ENCODE data around the gene TMEM163.
A peak's percentile ranks its signal among the peaks of the same experiment; 100 is the strongest.
"Not testable (repeated sequence)": the region's sequence is repeated elsewhere in the genome, so short reads cannot be mapped to it uniquely, and the experiment has no call there.

TMEM163 gene

DNA sequence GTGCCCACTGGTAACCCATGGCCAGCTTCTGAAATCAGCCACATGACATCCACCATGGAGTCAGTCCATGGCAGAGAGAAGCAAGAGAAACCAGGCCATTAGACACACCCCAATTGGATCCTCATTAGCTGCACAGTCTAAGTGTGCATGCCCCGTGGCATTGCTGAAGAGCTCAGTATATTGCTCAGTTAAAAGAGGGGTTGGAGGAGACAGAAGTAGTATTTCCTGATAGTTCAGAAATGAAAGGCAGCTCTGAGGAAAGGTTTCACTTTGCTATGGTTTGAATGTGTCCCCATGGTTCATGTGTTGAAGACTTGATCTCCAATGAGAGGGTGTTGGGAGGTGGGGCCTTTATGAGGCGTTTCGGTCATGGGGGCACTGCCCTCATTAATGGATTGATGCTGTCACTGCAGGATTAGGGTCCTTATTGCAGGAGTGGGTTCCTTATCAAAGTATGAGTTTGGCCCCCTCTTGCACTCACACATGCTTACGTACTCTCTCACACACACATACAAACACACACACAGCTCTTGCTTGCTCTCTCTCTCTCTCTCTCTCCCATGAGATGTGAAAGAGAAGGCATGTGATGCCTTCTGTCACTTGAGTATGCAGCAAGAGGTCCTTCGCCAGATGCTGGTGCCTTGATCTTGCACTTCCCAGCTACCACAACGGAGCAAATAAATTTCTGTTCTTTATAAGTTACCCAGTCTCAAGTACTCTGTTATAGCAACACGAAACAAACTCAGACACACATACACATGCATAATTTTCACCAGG lies 58.0 kb downstream of the TMEM163 start:
- DNase-seq, result no peak

- no peak for DNase-seq
Observed at GRCh38 chr2:134659724-134660123, 59.1 kb downstream of the TMEM163 start.

- no peak for DNase-seq
Observed at GRCh38 chr2:134657650-134658250, 61.0 kb downstream of the TMEM163 start.

GRCh38 chr2:134656391-134656790 lies 62.4 kb downstream of the TMEM163 start:
- not testable (repeated sequence) for DNase-seq

GRCh38 chr2:134648586-134648985 lies 70.2 kb downstream of the TMEM163 start:
- DNase-seq, result no peak

GRCh38 chr2:134647607-134648256 lies 71.1 kb downstream of the TMEM163 start:
- DNase-seq, result no peak

- no peak for DNase-seq
Observed at GRCh38 chr2:134642938-134643337, 75.9 kb downstream of the TMEM163 start.

DNA sequence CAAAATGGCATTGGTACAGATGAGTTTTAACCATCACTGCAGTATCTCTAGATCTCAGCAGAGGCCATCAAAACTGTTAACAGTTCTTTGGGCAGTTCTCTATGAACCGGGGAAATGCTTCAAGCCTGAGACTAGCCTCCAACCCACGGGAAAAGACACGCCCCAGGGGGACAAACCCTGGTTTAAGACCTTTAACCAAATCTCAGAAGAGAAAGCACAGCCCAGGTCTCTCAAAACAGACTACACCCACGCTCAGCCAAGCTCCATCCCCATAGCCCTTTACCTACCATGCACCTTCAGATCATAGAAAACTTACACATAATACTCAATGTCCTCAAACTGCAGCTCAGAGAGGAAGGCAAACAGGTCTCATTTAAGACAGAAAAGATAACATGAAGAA lies 78.3 kb downstream of the TMEM163 start:
- no peak for DNase-seq

DNA sequence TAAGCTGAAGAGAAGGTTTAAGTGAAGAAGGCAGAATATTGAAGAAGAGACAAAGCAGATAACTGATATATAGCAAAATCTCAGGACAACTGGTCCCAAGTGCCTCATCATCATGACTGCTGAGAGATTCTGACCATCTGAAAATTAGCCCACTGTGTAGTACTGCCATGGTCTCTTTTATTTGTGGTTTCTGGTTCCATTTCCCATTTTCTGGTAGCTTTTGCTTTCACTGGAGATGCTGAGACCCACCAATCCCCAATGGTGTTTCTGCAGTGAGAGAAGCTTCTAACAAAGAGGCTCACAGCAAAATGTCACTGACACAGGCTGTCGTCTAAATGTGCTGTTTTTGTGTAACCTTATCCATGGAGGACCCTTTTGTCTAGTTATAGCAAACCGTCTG lies 79.5 kb downstream of the TMEM163 start:
- DNase-seq, result peak; percentile 51

DNA sequence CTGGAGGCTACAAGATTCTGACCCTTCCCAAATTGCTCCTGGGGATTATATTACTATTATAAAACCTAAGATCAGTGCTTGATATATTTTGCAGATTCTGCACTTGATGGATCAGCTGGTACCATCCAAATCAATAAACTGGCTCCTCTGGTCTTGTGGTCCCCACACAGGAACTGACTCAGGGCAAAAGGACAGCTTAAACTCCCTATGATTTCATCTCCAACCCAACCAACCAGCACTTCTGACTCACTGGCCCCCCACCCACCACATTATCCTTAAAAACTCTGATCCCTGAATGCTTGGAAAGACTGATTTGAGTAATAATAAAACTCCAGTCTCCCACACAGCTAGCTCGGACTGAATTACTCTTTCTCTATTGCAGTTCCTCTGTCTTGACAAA lies 82.1 kb downstream of the TMEM163 start:
- DNase-seq, result no peak

GRCh38 chr2:134634054-134634753 lies 84.6 kb downstream of the TMEM163 start:
- DNase-seq, result no peak

GRCh38 chr2:134630504-134631159 lies 88.2 kb downstream of the TMEM163 start:
- DNase-seq, result peak; percentile 85

DNA sequence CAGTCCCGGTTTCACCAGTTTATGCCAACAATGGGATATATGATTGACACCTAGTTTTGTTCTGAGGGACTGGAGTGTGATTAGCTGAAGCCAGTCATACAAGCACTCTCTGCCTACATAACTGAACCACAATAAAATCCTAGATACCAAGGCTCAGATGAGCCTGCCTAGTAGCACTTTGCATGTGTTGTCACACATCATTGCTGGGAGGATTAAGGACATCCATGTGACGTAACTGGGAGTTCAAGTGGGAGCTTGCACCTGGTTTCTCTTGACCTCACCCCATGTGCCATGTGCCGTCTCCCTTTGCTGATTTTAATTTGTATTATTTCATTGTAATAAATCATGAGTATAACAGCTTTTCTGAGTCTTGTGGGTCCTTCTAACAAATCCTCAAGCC lies 90.3 kb downstream of the TMEM163 start:
- DNase-seq, result no peak

- no peak for DNase-seq
Observed at GRCh38 chr2:134626781-134627180, 92.0 kb downstream of the TMEM163 start.

DNA sequence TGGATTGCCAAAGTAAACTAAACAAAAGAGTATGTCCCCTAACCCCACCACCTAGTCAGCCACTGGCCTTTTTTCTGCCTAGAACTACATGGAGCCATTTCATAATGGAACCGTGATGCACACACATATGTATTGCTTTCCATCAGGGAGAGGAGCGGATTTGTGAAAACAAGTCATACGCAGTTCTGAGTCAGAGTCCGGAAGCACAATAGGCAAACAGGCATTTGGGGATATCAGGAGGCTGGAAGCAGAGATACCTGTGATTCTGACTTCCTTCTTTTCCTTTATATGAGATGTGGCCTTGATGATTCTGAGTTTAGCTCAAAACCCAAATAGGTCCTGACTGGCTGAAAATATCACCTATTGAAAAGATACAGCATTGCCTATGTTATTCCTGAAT lies 93.5 kb downstream of the TMEM163 start:
- no peak for DNase-seq

- DNase-seq, result peak; percentile 94
Observed at GRCh38 chr2:134623796-134624195, 95.0 kb downstream of the TMEM163 start.

- DNase-seq, result peak; percentile 61
Observed at GRCh38 chr2:134623046-134623445, 95.8 kb downstream of the TMEM163 start.

GRCh38 chr2:134621939-134622705 lies 96.7 kb downstream of the TMEM163 start:
- peak; percentile 66 for DNase-seq

- no peak for DNase-seq
Observed at GRCh38 chr2:134619250-134619649, 99.5 kb downstream of the TMEM163 start.

GRCh38 chr2:134615480-134615879 lies 103.3 kb downstream of the TMEM163 start:
- DNase-seq, result not testable (repeated sequence)

- DNase-seq, result no peak
Observed at GRCh38 chr2:134611316-134611715, 107.5 kb downstream of the TMEM163 start.

- DNase-seq, result no peak
Observed at GRCh38 chr2:134610871-134611270, 107.9 kb downstream of the TMEM163 start.
